ENCODE measurements around the gene HSPA12A. TPM values are rescaled to one million over a fixed set of nuclear protein-coding genes. Genes with fewer than 3 reads are reported as not detected.

HSPA12A gene
- total RNA-seq, 2 donors from 2014 or later, result 10.1 to 11.5 TPM

GRCh38 chr10:116668018-116668417 is 74.3 kb downstream of the HSPA12A start:
- H3K27me3 ChIP-seq, result no peaks in the 10 kb centered on the region
- no peak for DNase-seq (ENCODE audit: low spot score)
- no peak overlapping the region for H3K27ac ChIP-seq
- peaks cover 0 to 3% of the 10 kb centered on the region in 2 donors for H3K9me3 ChIP-seq
- H3K4me3 ChIP-seq, result no peak overlapping the region
- H3K36me3 ChIP-seq, result no peaks in the 10 kb centered on the region
- peaks cover 0 to 8% of the 10 kb centered on the region in 2 donors for H3K4me1 ChIP-seq
- TF ChIP-seq CTCF (IDR thresholded peaks at IDR 0.05), result no peak

GRCh38 chr10:116667484-116667883 is 74.9 kb downstream of the HSPA12A start:
- H3K27ac ChIP-seq, result no peak overlapping the region
- H3K4me1 ChIP-seq, result peaks cover 0 to 8% of the 10 kb centered on the region in 2 donors
- no peaks in the 10 kb centered on the region for H3K27me3 ChIP-seq
- peaks cover 0 to 3% of the 10 kb centered on the region in 2 donors for H3K9me3 ChIP-seq
- H3K4me3 ChIP-seq, result no peak overlapping the region
- H3K36me3 ChIP-seq, result no peaks in the 10 kb centered on the region
- TF ChIP-seq CTCF (IDR thresholded peaks at IDR 0.05), result no peak
- peak; percentile 40 for DNase-seq (ENCODE audit: low spot score)

GRCh38 chr10:116665541-116666125 is 76.7 kb downstream of the HSPA12A start:
- TF ChIP-seq CTCF (IDR thresholded peaks at IDR 0.05), result no peak
- peaks cover 0 to 8% of the 10 kb centered on the region in 2 donors for H3K4me1 ChIP-seq
- peak overlapping the region in 1 of 2 donors; percentile 6 for H3K4me3 ChIP-seq
- no peaks in the 10 kb centered on the region for H3K36me3 ChIP-seq
- no peaks in the 10 kb centered on the region for H3K27me3 ChIP-seq
- peak overlapping the region; percentile 14 to 40 for H3K27ac ChIP-seq
- DNase-seq (ENCODE audit: low spot score), result peak; percentile 69
- H3K9me3 ChIP-seq, result peaks cover 0 to 3% of the 10 kb centered on the region in 2 donors

- H3K36me3 ChIP-seq, result no peaks in the 10 kb centered on the region
- peak; percentile 54 for DNase-seq (ENCODE audit: low spot score)
- peaks cover 0 to 3% of the 10 kb centered on the region in 2 donors for H3K9me3 ChIP-seq
- no peak for TF ChIP-seq CTCF (IDR thresholded peaks at IDR 0.05)
- no peak overlapping the region for H3K27ac ChIP-seq
- H3K4me1 ChIP-seq, result peaks cover 0 to under 1% of the 10 kb centered on the region in 2 donors
- no peak overlapping the region for H3K4me3 ChIP-seq
- no peaks in the 10 kb centered on the region for H3K27me3 ChIP-seq
Observed at GRCh38 chr10:116664631-116665030, 77.7 kb downstream of the HSPA12A start.

GRCh38 chr10:116663342-116663741 is 79.0 kb downstream of the HSPA12A start:
- Histone ChIP-seq H3K9me3 (peaks cover 0 to 3% of the 10 kb centered on the region in 2 donors), H3K27ac (no peak overlapping the region), H3K27me3 (no peaks in the 10 kb centered on the region), H3K4me3 (no peak overlapping the region), H3K4me1 (no peaks in the 10 kb centered on the region), H3K36me3 (no peaks in the 10 kb centered on the region)
- no peak for TF ChIP-seq CTCF (IDR thresholded peaks at IDR 0.05)
- peak; percentile 38 for DNase-seq (ENCODE audit: low spot score)

- no peaks in the 10 kb centered on the region for H3K4me1 ChIP-seq
- no peak overlapping the region for H3K4me3 ChIP-seq
- TF ChIP-seq CTCF (IDR thresholded peaks at IDR 0.05), result no peak
- no peaks in the 10 kb centered on the region for H3K9me3 ChIP-seq
- DNase-seq (ENCODE audit: low spot score), result no peak
- H3K27me3 ChIP-seq, result no peaks in the 10 kb centered on the region
- no peak overlapping the region for H3K27ac ChIP-seq
- no peaks in the 10 kb centered on the region for H3K36me3 ChIP-seq
Observed at GRCh38 chr10:116660860-116661259, 81.5 kb downstream of the HSPA12A start.
